ENCODE measurements around the gene PRM2. TPM values are rescaled to one million over a fixed set of nuclear protein-coding genes. Genes with fewer than 3 reads are reported as not detected.

The PRM2 gene
- total and polyA plus RNA-seq, 5 donors from 2014 or later = not detected

DNA sequence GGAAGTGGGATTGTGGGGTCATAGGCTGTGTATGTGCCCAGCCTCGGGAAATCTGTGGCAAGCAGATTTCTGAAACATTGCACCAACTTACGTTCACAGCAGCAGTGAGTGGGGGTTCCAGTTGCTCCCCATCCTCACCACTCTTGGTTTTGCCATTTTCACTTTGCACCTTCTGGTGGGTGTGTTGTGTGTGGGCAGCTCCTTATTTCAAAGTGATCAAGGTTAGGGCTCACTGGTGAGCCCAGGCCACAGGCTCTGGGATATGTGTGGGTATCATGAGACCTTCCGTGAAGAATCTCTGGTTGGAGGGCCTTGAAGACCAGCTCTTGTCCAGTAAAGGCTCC lies 34.3 kb upstream of the PRM2 start:
- H3K27me3 Mint-ChIP-seq = peaks cover 4% of the 10 kb centered on the region
- H3K4me1 Mint-ChIP-seq = peaks cover 0 to 40% (median 19%) of the 10 kb centered on the region in 4 donors
- H3K9me3 ChIP-seq (ENCODE audit: control insufficient read depth in 2 of 2, low read length in 2 of 2) = no peaks in the 10 kb centered on the region
- no peaks in the 10 kb centered on the region for H3K9me3 Mint-ChIP-seq
- H3K4me3 Mint-ChIP-seq = peak overlapping the region in 3 of 4 donors; percentile 76 to 86 (median 86)
- no peak for DNase-seq
- H3K27me3 ChIP-seq (ENCODE audit: control insufficient read depth, insufficient read depth, low read length) = no peaks in the 10 kb centered on the region
- peak overlapping the region; percentile 48 for H3K27ac ChIP-seq (ENCODE audit: insufficient read depth, low read length, poor library complexity, severe bottlenecking)
- peak overlapping the region; percentile 62 for H3K4me3 ChIP-seq (ENCODE audit: low read depth, low read length)
- H3K4me1 ChIP-seq (ENCODE audit: control insufficient read depth, insufficient read depth, low read length, poor library complexity, severe bottlenecking) = peaks cover 43% of the 10 kb centered on the region
- peak overlapping the region; percentile 26 to 92 (median 90) for H3K27ac Mint-ChIP-seq
- H3K36me3 ChIP-seq (ENCODE audit: control insufficient read depth, insufficient read depth, low read length) = no peaks in the 10 kb centered on the region
- no peak for ATAC-seq (ENCODE audit: low read depth in 2 of 2)
- no peaks in the 10 kb centered on the region for H3K36me3 Mint-ChIP-seq

- Histone ChIP-seq H3K36me3 (ENCODE audit: control insufficient read depth, insufficient read depth, low read length) (no peaks in the 10 kb centered on the region), H3K4me3 (ENCODE audit: low read depth, low read length) (no peak overlapping the region), H3K9me3 (ENCODE audit: control insufficient read depth in 2 of 2, low read length in 2 of 2) (no peaks in the 10 kb centered on the region), H3K4me1 (ENCODE audit: control insufficient read depth, insufficient read depth, low read length, poor library complexity, severe bottlenecking) (peaks cover 43% of the 10 kb centered on the region), H3K27me3 (ENCODE audit: control insufficient read depth, insufficient read depth, low read length) (no peaks in the 10 kb centered on the region), H3K27ac (ENCODE audit: insufficient read depth, low read length, poor library complexity, severe bottlenecking) (no peak overlapping the region)
- Mint-ChIP-seq H3K27ac (peak overlapping the region; percentile 26 to 90 (median 53)), H3K9me3 (no peaks in the 10 kb centered on the region), H3K4me3 (no peak overlapping the region), H3K4me1 (peaks cover 0 to 40% (median 19%) of the 10 kb centered on the region in 4 donors), H3K36me3 (no peaks in the 10 kb centered on the region), H3K27me3 (peaks cover 4% of the 10 kb centered on the region)
- peak in 1 of 3 donors; percentile 37 for DNase-seq
- no peak for ATAC-seq (ENCODE audit: low read depth in 2 of 2)
Measured at GRCh38 chr16:11309895-11310633, 33.8 kb upstream of the PRM2 start.

GRCh38 chr16:11308493-11309283 lies 32.4 kb upstream of the PRM2 start:
- H3K27me3 ChIP-seq (ENCODE audit: control insufficient read depth, insufficient read depth, low read length) = no peaks in the 10 kb centered on the region
- H3K4me1 ChIP-seq (ENCODE audit: control insufficient read depth, insufficient read depth, low read length, poor library complexity, severe bottlenecking) = peaks cover 43% of the 10 kb centered on the region
- no peaks in the 10 kb centered on the region for H3K36me3 ChIP-seq (ENCODE audit: control insufficient read depth, insufficient read depth, low read length)
- H3K4me1 Mint-ChIP-seq = peaks cover 0 to 40% (median 17%) of the 10 kb centered on the region in 4 donors
- no peaks in the 10 kb centered on the region for H3K36me3 Mint-ChIP-seq
- H3K27me3 Mint-ChIP-seq = peaks cover 4% of the 10 kb centered on the region
- H3K9me3 ChIP-seq (ENCODE audit: control insufficient read depth in 2 of 2, low read length in 2 of 2) = no peaks in the 10 kb centered on the region
- peak overlapping the region in 2 of 3 donors; percentile 85 to 90 for H3K27ac Mint-ChIP-seq
- DNase-seq (no peak), ATAC-seq (ENCODE audit: low read depth in 2 of 2) (no peak)
- H3K4me3 Mint-ChIP-seq = no peak overlapping the region
- H3K9me3 Mint-ChIP-seq = no peaks in the 10 kb centered on the region
- no peak overlapping the region for H3K4me3 ChIP-seq (ENCODE audit: low read depth, low read length)
- H3K27ac ChIP-seq (ENCODE audit: insufficient read depth, low read length, poor library complexity, severe bottlenecking) = no peak overlapping the region

GRCh38 chr16:11307639-11308492 lies 31.6 kb upstream of the PRM2 start:
- Histone ChIP-seq H3K9me3 (ENCODE audit: control insufficient read depth in 2 of 2, low read length in 2 of 2) (no peaks in the 10 kb centered on the region), H3K27me3 (ENCODE audit: control insufficient read depth, insufficient read depth, low read length) (no peaks in the 10 kb centered on the region), H3K27ac (ENCODE audit: insufficient read depth, low read length, poor library complexity, severe bottlenecking) (no peak overlapping the region), H3K4me1 (ENCODE audit: control insufficient read depth, insufficient read depth, low read length, poor library complexity, severe bottlenecking) (peaks cover 37% of the 10 kb centered on the region), H3K36me3 (ENCODE audit: control insufficient read depth, insufficient read depth, low read length) (no peaks in the 10 kb centered on the region), H3K4me3 (ENCODE audit: low read depth, low read length) (no peak overlapping the region)
- Mint-ChIP-seq H3K36me3 (no peaks in the 10 kb centered on the region), H3K4me1 (peaks cover 0 to 32% (median 11%) of the 10 kb centered on the region in 4 donors), H3K27me3 (peaks cover 4% of the 10 kb centered on the region), H3K27ac (peak overlapping the region in 1 of 3 donors; percentile 85), H3K4me3 (peak overlapping the region in 1 of 4 donors; percentile 12), H3K9me3 (no peaks in the 10 kb centered on the region)
- ATAC-seq (ENCODE audit: low read depth in 2 of 2) = no peak
- no peak for DNase-seq

- Mint-ChIP-seq H3K4me1 (peaks cover 0 to 24% (median 9%) of the 10 kb centered on the region in 4 donors), H3K36me3 (no peaks in the 10 kb centered on the region), H3K27me3 (peaks cover 4% of the 10 kb centered on the region), H3K4me3 (peak overlapping the region in 1 of 4 donors; percentile 0), H3K9me3 (no peaks in the 10 kb centered on the region), H3K27ac (peak overlapping the region in 1 of 3 donors; percentile 74)
- Histone ChIP-seq H3K4me1 (ENCODE audit: control insufficient read depth, insufficient read depth, low read length, poor library complexity, severe bottlenecking) (peaks cover 31% of the 10 kb centered on the region), H3K27me3 (ENCODE audit: control insufficient read depth, insufficient read depth, low read length) (no peaks in the 10 kb centered on the region), H3K36me3 (ENCODE audit: control insufficient read depth, insufficient read depth, low read length) (no peaks in the 10 kb centered on the region), H3K9me3 (ENCODE audit: control insufficient read depth in 2 of 2, low read length in 2 of 2) (no peaks in the 10 kb centered on the region), H3K27ac (ENCODE audit: insufficient read depth, low read length, poor library complexity, severe bottlenecking) (no peak overlapping the region), H3K4me3 (ENCODE audit: low read depth, low read length) (no peak overlapping the region)
- DNase-seq (no peak), ATAC-seq (ENCODE audit: low read depth in 2 of 2) (no peak)
Measured at GRCh38 chr16:11306997-11307638, 30.8 kb upstream of the PRM2 start.

DNA sequence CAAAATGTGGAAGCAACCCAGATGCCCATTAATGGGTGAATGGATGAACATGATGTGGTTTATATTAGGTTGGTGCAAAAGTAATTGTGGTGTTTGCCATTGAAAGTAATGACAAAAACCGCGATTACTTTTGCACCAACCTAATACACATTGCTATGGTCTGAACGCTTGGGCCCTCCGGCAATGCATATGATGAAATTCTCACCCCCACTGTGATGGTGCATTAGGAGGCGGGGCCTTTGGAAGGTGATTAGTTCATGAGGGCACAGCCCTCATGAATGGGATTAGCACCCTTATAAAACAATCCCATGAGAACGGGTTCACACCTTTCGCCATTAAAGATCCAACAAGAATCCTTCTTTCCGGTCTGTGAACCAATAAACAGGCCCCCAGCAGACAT lies 30.1 kb upstream of the PRM2 start:
- H3K27ac ChIP-seq (ENCODE audit: insufficient read depth, low read length, poor library complexity, severe bottlenecking) = no peak overlapping the region
- no peak overlapping the region for H3K27ac Mint-ChIP-seq
- H3K36me3 ChIP-seq (ENCODE audit: control insufficient read depth, insufficient read depth, low read length) = no peaks in the 10 kb centered on the region
- DNase-seq = no peak
- H3K27me3 ChIP-seq (ENCODE audit: control insufficient read depth, insufficient read depth, low read length) = no peaks in the 10 kb centered on the region
- no peaks in the 10 kb centered on the region for H3K36me3 Mint-ChIP-seq
- peaks cover 24% of the 10 kb centered on the region for H3K4me1 ChIP-seq (ENCODE audit: control insufficient read depth, insufficient read depth, low read length, poor library complexity, severe bottlenecking)
- H3K9me3 ChIP-seq (ENCODE audit: control insufficient read depth in 2 of 2, low read length in 2 of 2) = no peaks in the 10 kb centered on the region
- H3K4me3 Mint-ChIP-seq = no peak overlapping the region
- H3K4me3 ChIP-seq (ENCODE audit: low read depth, low read length) = no peak overlapping the region
- no peaks in the 10 kb centered on the region for H3K9me3 Mint-ChIP-seq
- peaks cover 0 to 18% (median 9%) of the 10 kb centered on the region in 4 donors for H3K4me1 Mint-ChIP-seq
- peaks cover 4% of the 10 kb centered on the region for H3K27me3 Mint-ChIP-seq
- ATAC-seq (ENCODE audit: low read depth in 2 of 2) = no peak

Data from CD4-positive, CD25-positive, alpha-beta regulatory T cell (primary cell).